RPMI8226 (cell line): Measurements from ENCODE around the gene TOMM34.

Experiments
- DNase-seq: peaks from one replicate; pipeline ENCODE4 v3.0.0-alpha.2; 2015

TOMM34 gene

GRCh38 chr20:44928595-44928994, 31.6 kb downstream of the TOMM34 start:
- DNase-seq, result no peak

- no peak for DNase-seq
Measured at GRCh38 chr20:44924541-44924940, 35.7 kb downstream of the TOMM34 start.

DNA sequence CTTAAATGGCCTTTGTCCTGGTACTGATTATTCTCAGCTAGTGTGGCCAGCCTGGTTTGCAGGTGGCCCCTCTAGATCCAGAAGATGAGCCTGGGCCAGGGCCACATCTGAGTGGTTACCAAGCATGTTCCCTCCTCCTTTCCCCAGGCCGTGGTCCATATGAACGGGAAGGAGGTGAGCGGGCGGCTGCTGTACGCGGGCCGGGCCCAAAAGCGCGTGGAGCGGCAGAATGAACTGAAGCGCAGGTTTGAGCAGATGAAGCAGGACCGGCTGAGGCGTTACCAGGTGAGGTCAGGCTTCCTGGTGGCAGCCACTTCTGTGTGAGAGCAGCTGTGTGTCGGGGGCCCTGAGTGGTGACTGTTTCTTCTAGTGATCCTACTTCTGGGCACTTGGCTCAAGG, 38.8 kb downstream of the TOMM34 start:
- no peak for DNase-seq

- DNase-seq, result no peak
Measured at GRCh38 chr20:44918761-44919160, 41.4 kb downstream of the TOMM34 start.

- no peak for DNase-seq
Measured at GRCh38 chr20:44918342-44918741, 41.9 kb downstream of the TOMM34 start.

DNA sequence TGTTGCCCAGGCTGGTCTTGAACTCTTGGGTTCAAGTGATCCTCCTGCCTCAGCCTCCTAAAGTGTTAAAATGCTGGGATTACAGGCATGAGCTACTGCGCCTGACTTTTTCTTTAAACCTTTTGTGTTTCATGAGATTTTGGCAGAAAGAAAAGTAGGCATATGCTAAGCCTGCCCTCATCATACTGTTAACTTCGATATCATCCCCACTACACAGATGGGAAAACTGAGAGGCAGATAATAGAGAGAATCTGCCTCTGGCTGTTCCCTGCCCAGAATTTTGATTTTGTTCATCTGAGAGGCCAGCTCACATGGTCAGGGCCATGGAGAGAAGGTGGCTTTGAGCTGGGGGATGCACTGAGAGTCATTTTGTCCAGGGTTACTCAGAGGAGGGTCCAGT, 42.8 kb downstream of the TOMM34 start:
- no peak for DNase-seq

DNA sequence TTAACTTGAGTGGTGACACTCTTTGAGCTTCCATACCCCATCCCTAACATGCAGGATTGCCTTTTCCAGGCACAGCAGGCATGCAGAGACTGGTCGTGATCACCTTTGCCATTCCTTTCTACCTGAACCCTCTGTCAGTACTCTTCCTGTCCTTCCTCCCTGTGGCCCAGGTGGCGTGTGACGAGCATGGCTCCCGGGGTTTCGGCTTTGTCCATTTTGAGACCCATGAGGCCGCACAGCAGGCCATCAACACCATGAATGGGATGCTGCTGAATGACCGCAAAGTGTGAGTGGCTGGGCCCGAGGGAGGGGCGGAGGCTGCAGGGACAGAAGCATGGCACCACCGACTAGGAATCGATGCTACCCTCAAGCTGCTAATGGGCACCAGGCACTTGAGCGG, 43.6 kb downstream of the TOMM34 start:
- no peak for DNase-seq

DNA sequence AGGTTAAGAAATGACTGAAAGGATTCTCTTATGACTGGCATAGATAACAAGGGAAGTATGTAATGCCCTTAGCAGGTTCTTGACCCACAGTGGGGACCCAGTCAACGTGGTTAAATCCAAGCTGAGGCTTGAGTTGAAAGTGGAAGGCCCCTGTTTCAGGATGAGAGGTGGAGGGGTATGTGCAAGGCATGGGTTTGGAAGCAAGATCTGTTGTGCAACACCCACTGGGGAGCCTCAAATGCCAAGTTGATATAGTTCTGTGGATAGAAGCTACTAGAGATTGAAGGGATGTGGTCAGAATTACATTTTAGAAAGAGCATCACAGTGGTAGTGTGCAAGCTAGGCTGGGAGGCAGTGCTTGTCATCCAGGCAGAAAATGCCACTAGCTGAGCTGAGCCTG, 45.3 kb downstream of the TOMM34 start:
- DNase-seq, result no peak

GRCh38 chr20:44912189-44912588, 48.0 kb downstream of the TOMM34 start:
- DNase-seq, result no peak

- peak; percentile 58 for DNase-seq
Measured at GRCh38 chr20:44911264-44911921, 48.8 kb downstream of the TOMM34 start.

DNA sequence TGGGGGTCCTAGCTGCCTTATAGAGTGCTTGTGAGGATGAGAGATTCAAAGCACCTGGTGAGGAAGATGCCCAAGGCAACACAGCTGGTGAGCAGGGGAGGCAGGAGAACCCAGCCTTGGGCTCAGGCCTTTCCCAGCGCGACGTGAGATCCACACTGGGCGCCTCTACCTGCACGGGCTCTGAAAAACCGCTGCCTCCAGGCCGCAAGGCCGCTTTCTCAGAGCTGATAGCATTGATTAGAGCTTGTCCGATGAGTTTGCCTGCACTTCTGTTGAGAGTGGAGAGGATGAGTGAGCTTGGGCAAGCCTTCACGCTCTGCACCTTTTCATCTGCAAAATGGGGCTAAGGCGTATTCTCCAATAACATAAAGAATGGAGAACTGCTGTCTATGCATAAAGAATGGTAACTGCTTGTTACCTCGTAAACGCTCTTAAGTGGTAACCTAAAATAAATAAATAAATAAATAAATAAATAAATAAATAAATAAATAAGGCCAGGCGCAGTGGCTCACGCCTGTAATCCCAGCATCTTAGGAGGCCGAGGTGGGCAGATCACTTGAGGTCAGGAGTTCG, 49.4 kb downstream of the TOMM34 start:
- DNase-seq, result peak; percentile 4

DNA sequence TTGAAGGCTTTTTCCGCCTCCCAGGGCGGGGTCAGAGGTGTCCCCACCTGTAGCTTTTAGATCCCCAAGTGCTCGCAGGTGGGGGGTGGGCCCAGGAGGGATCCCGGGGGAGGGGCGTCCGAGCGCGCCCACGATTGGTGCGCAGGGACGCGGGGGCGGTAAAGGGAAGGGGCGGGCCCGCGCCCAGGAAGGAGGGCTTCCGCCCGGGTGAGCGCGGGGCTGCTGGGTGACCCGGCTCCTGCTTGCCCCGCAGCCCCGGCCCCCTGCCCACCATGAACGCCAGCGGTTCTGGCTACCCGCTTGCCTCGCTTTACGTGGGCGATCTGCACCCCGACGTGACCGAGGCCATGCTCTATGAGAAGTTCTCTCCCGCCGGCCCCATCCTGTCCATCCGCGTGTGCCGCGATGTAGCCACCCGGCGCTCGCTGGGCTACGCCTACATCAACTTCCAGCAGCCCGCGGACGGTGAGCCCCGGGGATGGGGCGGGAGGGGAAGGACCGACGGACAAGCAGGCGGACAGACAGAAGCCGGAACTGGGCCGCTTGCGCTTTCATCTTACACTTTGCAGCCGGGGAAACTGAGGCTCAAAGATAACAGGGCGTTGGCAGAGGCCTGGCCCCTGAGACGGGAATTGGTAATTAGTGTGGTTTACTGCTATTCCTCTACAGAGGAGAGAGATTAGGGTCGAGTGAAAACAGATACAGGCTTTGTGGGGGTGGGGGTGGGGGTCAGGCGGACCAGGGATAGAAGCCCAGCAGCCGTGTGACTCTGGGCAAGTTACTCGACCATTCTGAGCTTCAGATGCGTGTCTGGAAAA, 50.1 kb downstream of the TOMM34 start, which contains the start of gene PABPC1L:
Gene PABPC1L (plus strand): TSS at position 189 of the 818 bp plus-strand sequence. CDS start 84 bp downstream, at position 273.
- peak; percentile 83 for DNase-seq

DNA sequence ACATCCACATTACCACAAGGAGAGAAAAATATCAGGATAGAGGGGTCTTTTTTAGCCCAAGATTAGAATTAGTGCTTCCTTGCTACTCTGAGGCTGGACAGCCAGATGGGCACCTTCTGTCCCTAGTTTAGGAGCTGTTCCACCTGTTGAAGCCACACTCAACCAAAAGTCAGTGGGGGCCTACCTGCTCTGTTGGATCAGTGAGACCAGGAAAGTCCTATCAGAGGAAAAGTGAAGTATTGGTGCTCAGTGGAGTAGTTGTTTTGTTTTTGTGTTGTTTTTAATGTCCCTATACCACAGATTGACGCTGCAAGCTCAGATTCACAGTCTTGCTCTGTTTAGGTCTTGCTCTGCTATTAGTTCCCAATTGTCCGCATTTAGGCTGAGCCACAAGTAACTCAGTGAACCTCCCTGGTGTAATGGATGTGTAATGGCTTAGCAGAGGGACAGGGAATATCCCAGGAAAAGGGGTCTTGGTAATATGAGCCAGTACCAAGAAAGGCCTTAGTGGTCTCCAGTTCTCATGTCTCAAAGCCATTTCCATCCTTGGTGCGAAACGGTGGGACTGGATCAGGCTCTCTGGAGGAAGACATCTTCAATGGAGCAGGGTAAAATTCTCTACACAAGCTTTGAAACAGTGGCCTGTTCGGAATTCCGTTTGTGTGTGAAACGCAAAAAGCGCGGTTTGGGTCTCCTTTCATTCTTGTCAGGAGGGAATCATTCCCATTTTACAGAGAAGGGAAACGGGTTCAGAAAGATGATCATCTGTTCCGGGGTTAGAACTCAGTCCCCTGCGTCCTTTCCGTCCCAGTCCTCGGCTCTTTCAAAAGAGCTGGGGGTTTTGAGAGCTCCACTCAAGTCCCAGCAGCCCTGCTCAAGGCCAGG, 51.0 kb downstream of the TOMM34 start:
- no peak for DNase-seq

DNA sequence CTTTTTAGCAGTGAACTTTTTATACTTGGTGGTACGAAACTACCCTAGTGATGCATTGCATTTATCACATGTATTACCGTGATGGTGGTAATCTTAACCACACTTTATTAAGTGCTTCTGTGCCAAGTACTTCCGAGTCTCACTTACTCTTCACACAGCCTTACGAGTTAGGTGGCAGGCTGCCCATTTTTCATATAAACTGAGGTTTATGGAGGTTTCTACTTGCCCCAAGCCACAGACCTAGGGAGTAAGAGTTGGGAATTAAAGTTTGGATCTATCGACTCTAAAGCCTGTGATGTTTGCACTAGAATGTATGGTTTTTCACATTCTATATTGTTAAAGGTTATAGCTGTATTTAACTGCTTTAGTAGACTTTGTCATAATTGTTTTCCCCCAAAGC, 55.8 kb downstream of the TOMM34 start:
- DNase-seq, result no peak

DNA sequence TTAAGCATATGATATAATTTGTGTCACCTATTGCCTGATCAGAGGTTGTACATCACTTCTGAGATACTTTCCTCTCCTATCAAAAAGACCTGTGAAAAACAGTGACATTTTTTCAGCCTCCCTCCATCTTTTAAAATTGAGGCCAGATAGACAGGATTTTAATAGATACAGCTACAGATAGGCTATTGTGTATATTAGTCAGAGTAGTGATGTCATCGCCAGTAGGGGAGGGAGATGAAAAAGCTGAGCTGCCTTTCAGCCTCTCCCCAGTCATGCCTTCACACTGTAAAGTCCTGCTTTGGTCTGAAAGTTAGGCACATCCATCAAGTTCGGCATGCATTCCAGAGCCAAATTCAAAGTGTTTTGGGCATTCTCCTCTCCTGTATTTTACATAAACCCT, 58.2 kb downstream of the TOMM34 start:
- DNase-seq, result no peak

DNA sequence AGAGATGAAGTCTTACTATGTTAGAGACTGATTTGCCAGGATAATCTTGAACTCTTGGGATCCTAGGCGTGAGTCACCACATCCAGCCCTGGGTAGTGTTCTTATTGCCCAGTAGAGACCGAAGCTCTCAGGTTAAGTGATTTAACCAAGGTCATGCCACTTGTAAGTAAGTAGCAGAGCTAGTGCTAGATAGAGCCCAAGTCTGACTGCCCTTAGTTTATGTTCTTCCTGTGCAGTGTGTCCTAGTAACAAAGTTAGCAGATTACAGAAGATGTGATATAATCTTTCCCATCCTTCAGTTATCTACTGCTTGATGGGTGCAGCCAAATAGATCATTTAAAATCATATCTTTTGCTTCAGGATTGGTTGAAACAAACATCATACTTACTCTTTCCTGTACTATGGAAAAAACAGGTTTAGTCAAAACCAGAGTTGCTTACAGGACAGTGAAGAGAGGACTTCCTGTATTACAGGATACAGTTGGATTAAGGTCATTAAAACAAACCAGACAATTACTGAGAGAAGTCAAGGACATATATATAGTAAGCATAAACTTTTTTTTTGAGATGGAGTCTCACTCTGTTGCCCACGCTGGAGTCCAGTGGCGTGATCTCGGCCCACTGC, 59.9 kb downstream of the TOMM34 start:
- DNase-seq, result no peak

- no peak for DNase-seq
Measured at GRCh38 chr20:44897133-44897532, 63.1 kb downstream of the TOMM34 start.

- no peak for DNase-seq
Measured at GRCh38 chr20:44896583-44896982, 63.6 kb downstream of the TOMM34 start.

DNA sequence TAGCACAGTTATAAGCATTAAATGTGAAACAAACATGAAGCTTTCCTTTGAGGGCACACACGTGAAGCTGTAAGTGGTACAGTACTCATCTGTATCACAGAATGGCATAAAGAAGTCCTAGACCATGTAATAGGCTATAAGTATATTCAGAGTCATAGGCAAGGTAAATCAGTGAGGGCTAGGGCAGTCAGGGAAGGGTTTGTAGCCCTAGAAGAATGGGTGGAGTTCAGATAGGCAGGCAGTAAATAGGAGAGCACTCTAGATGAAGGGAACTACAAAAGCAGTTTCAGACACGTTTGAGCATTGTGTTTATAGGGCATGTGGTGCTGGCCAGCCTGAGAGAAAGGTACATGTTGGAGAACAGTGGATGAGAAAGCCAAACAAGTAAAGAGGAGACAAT, 65.2 kb downstream of the TOMM34 start:
- no peak for DNase-seq
